ENCODE results near the gene FAM32A. TPM values are rescaled to one million over a fixed set of nuclear protein-coding genes. Genes with fewer than 3 reads are reported as not detected.
A peak's percentile ranks its signal among the peaks of the same experiment; 100 is the strongest.

The FAM32A gene
- total and polyA plus RNA-seq, 10 of the 15 experiments (the other 5 are each of a cell fraction or from before 2014, with no cell fraction given) = 33.3 to 116 (median 71.9) TPM

DNA sequence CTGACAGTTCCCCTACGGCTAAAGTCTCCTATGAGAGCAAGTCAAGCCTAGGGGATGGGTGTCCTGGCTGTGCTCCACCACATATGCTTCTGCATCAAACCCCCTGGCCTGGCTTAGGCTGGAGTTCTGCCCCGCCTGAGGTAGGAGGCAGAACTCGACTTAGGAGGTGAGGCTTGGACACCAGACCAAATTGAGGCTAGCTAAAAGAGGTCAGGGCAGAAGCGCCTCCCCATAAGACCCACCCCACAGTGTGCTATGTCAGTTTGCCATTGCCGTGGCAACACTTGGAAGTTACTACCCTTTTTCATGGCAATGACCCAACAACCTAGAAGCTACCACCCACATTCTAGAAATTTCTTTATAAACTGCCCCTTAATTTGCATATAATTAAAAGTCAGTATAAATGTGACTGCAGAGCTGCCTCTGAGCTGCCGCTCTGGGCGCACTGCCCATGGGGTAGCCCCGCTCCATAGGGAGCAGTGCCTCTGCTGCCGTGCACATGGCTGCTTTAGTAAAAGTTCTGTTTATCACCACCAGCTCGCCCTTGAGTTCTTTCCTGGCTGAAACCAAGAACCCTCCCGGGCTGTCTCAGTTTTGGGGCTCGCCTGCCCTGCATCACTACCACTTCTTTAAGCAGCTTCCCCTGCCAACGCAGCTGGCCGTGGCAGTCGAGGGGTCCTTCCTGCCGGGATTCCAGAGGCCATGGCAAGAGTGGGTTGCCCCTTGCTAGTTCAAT is 32.7 kb downstream of the FAM32A start:
- H3K4me1 ChIP-seq (ENCODE audit: control insufficient read depth, insufficient read depth, low read length) = no peaks in the 10 kb centered on the region
- BruUV-seq (replicated peaks) = no TSS peak
- ATAC-seq (no peak), DNase-seq (ENCODE audit: low read depth, low spot score) (no peak), FAIRE-seq (no peak)
- H3K4me3 ChIP-seq = no peak overlapping the region
- ChIA-PET POLR2A (no interaction called here), CTCF (no interaction called here), RAD21 (ENCODE audit: unreplicated experiment) (interaction anchor here (1.2 kb wide), 1 partner anchor 165 kb away, joined by 4 read pairs; no protein-coding TSS in a partner anchor), SMC1A (ENCODE audit: uncharacterized antibody, unreplicated experiment) (no interaction called here)
- H3K36me3 ChIP-seq (ENCODE audit: control insufficient read depth in 2 of 2, insufficient read depth in 2 of 2, low read length in 1 of 2) = peaks cover 11 to 19% of the 10 kb centered on the region in 2 experiments; a peak in 3 of 4 replicates
- no peaks in the 10 kb centered on the region for H3K27me3 ChIP-seq (replicated peaks in 1 of 2; ENCODE audit: control insufficient read depth in 2 of 2, insufficient read depth in 2 of 2, low read length in 1 of 2)
- no peak overlapping the region for H2AFZ ChIP-seq (ENCODE audit: control insufficient read depth, low read depth, low read length)
- no peak overlapping the region for H3K27ac ChIP-seq (ENCODE audit: control insufficient read depth, insufficient read depth)
- 79% methylated on average over 16 of the region's 16 CpGs for WGBS (ENCODE audit: insufficient coverage, insufficient replicate concordance, low lambda C conversion rate, missing lambda C conversion rate)
- H4K20me1 ChIP-seq (ENCODE audit: control insufficient read depth, insufficient read depth) = no peaks in the 10 kb centered on the region
- no peaks in the 10 kb centered on the region for H3K79me2 ChIP-seq (ENCODE audit: control insufficient read depth, insufficient read depth, low read length)
- H3K4me2 ChIP-seq (ENCODE audit: control insufficient read depth, insufficient read depth) = no peak overlapping the region
- intact Hi-C loops (cut with micrococcal nuclease; ENCODE audit: unreplicated experiment) (no loop called here), in situ Hi-C loops (cut with MboI) (no loop called here)
- no peak overlapping the region for H3K9ac ChIP-seq (ENCODE audit: control insufficient read depth, insufficient read depth, low read length)
- peaks cover 19% of the 10 kb centered on the region for H3K9me3 ChIP-seq (replicated peaks; ENCODE audit: control insufficient read depth, insufficient read depth, low read length)
- TF ChIP-seq MTA2 (IDR thresholded peaks at IDR 0.05; ENCODE audit: low read depth) (no peak), LARP7 (IDR thresholded peaks at IDR 0.05) (no peak), MYC (IDR thresholded peaks at IDR 0.05; ENCODE audit: insufficient read depth, insufficient read length, insufficient replicate concordance, low read length, severe bottlenecking) (no peak), ASH2L (IDR thresholded peaks at IDR 0.05; ENCODE audit: borderline replicate concordance, low read depth) (no peak), NFIC (IDR thresholded peaks at IDR 0.05; ENCODE audit: low read depth, low read length) (no peak), CBX3 (IDR thresholded peaks at IDR 0.05; ENCODE audit: borderline replicate concordance, low read depth) (no peak), ZBED1 (IDR thresholded peaks at IDR 0.05; ENCODE audit: borderline replicate concordance) (no peak)

DNA sequence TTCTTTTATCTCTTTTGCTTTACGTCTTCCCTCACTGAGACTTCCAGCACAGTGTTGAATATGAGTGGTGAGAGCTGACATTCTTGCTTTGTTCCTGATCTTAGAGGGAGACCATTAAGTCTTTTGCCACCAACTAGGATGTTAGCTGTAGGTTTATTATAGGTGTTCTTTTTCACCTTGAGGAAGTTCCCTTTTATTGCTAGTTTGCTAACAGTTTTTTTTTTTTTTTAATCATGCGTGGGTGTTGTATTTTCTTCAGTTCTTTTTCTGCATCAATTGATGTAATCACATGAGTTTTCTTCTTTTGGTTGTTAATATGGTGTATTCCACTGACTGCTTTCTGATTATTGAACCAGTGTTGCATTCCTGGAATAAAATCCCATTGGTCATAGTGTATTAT is 33.6 kb downstream of the FAM32A start:
- no peak for DNase-seq (ENCODE audit: low read depth, low spot score)
- CTCF ChIA-PET = interaction anchor here (1.6 kb wide), 1 partner anchor 28 kb away, joined by 4 read pairs; no protein-coding TSS in a partner anchor
- Histone ChIP-seq H3K4me2 (ENCODE audit: control insufficient read depth, insufficient read depth) (no peak overlapping the region), H3K27ac (ENCODE audit: control insufficient read depth, insufficient read depth) (no peak overlapping the region), H3K9ac (ENCODE audit: control insufficient read depth, insufficient read depth, low read length) (no peak overlapping the region), H3K36me3 (ENCODE audit: control insufficient read depth in 2 of 2, insufficient read depth in 2 of 2, low read length in 1 of 2) (peaks cover 16 to 19% of the 10 kb centered on the region in 2 experiments; a peak in 3 of 4 replicates), H3K79me2 (ENCODE audit: control insufficient read depth, insufficient read depth, low read length) (no peaks in the 10 kb centered on the region), H2AFZ (ENCODE audit: control insufficient read depth, low read depth, low read length) (no peak overlapping the region), H3K4me1 (ENCODE audit: control insufficient read depth, insufficient read depth, low read length) (no peaks in the 10 kb centered on the region), H4K20me1 (ENCODE audit: control insufficient read depth, insufficient read depth) (no peaks in the 10 kb centered on the region), H3K9me3 (replicated peaks; ENCODE audit: control insufficient read depth, insufficient read depth, low read length) (peaks cover 19% of the 10 kb centered on the region), H3K4me3 (no peak overlapping the region), H3K27me3 (replicated peaks in 1 of 2; ENCODE audit: control insufficient read depth in 2 of 2, insufficient read depth in 2 of 2, low read length in 1 of 2) (no peaks in the 10 kb centered on the region)
- intact Hi-C loops (cut with micrococcal nuclease; ENCODE audit: unreplicated experiment) (no loop called here), in situ Hi-C loops (cut with MboI) (no loop called here)
- SMC1A ChIA-PET (ENCODE audit: uncharacterized antibody, unreplicated experiment) = no interaction called here
- POLR2A ChIA-PET = interaction anchor here (0.7 kb wide), 1 partner anchor 251 kb away, joined by 3 read pairs; no protein-coding TSS in a partner anchor
- WGBS (ENCODE audit: insufficient coverage, insufficient replicate concordance, low lambda C conversion rate, missing lambda C conversion rate) = 68% methylated on average over 2 of the region's 2 CpGs
- RAD21 ChIA-PET (ENCODE audit: unreplicated experiment) = no interaction called here
- no TSS peak for BruUV-seq (replicated peaks)
- ATAC-seq = no peak
- no peak for FAIRE-seq
- TF ChIP-seq NFYB (IDR thresholded peaks at IDR 0.05; ENCODE audit: insufficient read depth, low read depth, low read length) = no peak
- TF ChIP-seq, protein P1, sequence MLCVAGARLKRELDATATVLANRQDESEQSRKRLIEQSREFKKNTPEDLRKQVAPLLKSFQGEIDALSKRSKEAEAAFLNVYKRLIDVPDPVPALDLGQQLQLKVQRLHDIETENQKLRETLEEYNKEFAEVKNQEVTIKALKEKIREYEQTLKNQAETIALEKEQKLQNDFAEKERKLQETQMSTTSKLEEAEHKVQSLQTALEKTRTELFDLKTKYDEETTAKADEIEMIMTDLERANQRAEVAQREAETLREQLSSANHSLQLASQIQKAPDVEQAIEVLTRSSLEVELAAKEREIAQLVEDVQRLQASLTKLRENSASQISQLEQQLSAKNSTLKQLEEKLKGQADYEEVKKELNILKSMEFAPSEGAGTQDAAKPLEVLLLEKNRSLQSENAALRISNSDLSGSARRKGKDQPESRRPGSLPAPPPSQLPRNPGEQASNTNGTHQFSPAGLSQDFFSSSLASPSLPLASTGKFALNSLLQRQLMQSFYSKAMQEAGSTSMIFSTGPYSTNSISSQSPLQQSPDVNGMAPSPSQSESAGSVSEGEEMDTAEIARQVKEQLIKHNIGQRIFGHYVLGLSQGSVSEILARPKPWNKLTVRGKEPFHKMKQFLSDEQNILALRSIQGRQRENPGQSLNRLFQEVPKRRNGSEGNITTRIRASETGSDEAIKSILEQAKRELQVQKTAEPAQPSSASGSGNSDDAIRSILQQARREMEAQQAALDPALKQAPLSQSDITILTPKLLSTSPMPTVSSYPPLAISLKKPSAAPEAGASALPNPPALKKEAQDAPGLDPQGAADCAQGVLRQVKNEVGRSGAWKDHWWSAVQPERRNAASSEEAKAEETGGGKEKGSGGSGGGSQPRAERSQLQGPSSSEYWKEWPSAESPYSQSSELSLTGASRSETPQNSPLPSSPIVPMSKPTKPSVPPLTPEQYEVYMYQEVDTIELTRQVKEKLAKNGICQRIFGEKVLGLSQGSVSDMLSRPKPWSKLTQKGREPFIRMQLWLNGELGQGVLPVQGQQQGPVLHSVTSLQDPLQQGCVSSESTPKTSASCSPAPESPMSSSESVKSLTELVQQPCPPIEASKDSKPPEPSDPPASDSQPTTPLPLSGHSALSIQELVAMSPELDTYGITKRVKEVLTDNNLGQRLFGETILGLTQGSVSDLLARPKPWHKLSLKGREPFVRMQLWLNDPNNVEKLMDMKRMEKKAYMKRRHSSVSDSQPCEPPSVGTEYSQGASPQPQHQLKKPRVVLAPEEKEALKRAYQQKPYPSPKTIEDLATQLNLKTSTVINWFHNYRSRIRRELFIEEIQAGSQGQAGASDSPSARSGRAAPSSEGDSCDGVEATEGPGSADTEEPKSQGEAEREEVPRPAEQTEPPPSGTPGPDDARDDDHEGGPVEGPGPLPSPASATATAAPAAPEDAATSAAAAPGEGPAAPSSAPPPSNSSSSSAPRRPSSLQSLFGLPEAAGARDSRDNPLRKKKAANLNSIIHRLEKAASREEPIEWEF (IDR thresholded peaks at IDR 0.05; ENCODE audit: insufficient replicate concordance, low read depth, low read length) = no peak
- no peak for TF ChIP-seq PAX8 (IDR thresholded peaks at IDR 0.05)
- TF ChIP-seq ZNF384 (IDR thresholded peaks at IDR 0.05; ENCODE audit: borderline replicate concordance, low read depth, low read length) = peak; percentile 72
